Suprapubic skin (tissue), 4 donors: Measurements from ENCODE around the gene NLRP11.

Experiments
- CTCF ChIP-seq, 2 donors: fragments of 200-600 bp in 1 of 2; fragments of 450-650 bp in 1 of 2; sonication (generic) in 1 of 2; IDR thresholded peaks; one replicate each; pipeline ENCODE4 v1.5.1; 2016 to 2019; ENCODE audit warnings: antibody characterized with exemption in 2 of 2, mild to moderate bottlenecking in 1 of 2, moderate library complexity in 1 of 2
- POLR2A ChIP-seq, 2 donors: fragments of 450-650 bp; IDR thresholded peaks; one replicate each; pipeline ENCODE4 v1.6.1; 2017; ENCODE audit warnings: antibody characterized with exemption in 2 of 2, mild to moderate bottlenecking in 2 of 2, moderate library complexity in 2 of 2
- POLR2AphosphoS5 ChIP-seq, 3 donors: sonication (generic); formaldehyde crosslinking; IDR thresholded peaks; one replicate each; pipeline ENCODE4 v1.6.1; 2017; ENCODE audit warnings: antibody characterized with exemption in 3 of 3

- TF ChIP-seq CTCF (IDR thresholded peaks at IDR 0.05) = no peak
- TF ChIP-seq POLR2A (IDR thresholded peaks at IDR 0.05) = no peak
- TF ChIP-seq POLR2AphosphoS5 (IDR thresholded peaks at IDR 0.05) = no peak
Measured at GRCh38 chr19:55877211-55877610, 45.4 kb upstream of the NLRP11 start.
